K562 (cell line): ENCODE measurements around the gene CD2.

ENCODE experiments used
- EZH2 ChIP-seq: IDR thresholded peaks from 2 replicates; pipeline ENCODE4 v1.6.1; 2012; ENCODE audit warnings: low read depth, mild to moderate bottlenecking, inconsistent platforms, low read length, borderline replicate concordance
- TAF7 ChIP-seq: fragments of 450-650 bp; IDR thresholded peaks from 2 replicates; pipeline ENCODE4 v1.6.1; 2016; ENCODE audit warnings: missing genetic modification characterization, missing compliant biosample characterization
- TF ChIP-seq, protein P1 (sequence below), 2 experiments: fragments of 450-650 bp; formaldehyde crosslinking in 1 of 2; IDR thresholded peaks; 2 replicates each; pipeline versions ENCODE4 v1.4.0 to v1.6.1; 2014 to 2020; ENCODE audit warnings: mild to moderate bottlenecking in 2 of 2, borderline replicate concordance in 1 of 2, low read depth in 1 of 2

DNA sequence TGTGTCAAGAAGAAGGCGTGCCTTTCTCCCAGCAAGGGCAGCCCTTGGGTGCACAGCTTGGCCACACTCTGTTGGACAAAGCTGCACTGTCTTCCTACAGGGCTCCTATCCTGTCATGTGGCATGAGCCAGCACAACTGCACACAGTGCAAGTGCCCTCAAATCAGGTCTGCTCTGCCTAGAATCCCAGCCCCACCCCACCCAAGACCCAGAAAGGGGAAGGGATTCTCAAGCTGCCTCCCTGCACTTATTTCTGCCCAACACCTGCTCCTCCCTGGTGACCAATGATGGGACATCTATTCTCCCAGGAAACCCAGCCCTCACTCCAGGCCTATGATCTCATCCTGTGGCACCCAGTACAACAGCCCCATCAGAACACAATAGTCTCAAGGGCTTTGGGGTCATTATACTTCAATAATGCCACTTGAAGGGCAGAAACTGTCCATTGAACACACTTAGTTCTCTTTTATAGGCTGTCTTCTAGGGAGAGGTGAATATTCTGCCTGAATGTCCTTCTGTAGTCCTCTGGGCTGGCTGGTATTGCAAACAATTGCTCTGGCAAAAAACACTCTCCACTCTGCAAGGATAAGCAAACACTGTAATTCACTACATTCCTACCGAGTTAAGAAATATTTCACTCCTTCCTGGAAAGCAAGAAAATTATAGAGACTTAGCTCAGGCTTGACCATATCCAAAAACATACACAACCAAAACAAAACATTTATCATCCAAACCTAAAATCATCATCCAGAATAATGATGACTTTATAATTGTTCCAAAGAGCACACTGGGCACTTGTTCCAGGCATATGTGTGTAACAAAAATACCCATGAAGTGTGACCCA, 43.6 kb upstream of the CD2 start:
- no peak for TF ChIP-seq EZH2
- TF ChIP-seq, protein P1, sequence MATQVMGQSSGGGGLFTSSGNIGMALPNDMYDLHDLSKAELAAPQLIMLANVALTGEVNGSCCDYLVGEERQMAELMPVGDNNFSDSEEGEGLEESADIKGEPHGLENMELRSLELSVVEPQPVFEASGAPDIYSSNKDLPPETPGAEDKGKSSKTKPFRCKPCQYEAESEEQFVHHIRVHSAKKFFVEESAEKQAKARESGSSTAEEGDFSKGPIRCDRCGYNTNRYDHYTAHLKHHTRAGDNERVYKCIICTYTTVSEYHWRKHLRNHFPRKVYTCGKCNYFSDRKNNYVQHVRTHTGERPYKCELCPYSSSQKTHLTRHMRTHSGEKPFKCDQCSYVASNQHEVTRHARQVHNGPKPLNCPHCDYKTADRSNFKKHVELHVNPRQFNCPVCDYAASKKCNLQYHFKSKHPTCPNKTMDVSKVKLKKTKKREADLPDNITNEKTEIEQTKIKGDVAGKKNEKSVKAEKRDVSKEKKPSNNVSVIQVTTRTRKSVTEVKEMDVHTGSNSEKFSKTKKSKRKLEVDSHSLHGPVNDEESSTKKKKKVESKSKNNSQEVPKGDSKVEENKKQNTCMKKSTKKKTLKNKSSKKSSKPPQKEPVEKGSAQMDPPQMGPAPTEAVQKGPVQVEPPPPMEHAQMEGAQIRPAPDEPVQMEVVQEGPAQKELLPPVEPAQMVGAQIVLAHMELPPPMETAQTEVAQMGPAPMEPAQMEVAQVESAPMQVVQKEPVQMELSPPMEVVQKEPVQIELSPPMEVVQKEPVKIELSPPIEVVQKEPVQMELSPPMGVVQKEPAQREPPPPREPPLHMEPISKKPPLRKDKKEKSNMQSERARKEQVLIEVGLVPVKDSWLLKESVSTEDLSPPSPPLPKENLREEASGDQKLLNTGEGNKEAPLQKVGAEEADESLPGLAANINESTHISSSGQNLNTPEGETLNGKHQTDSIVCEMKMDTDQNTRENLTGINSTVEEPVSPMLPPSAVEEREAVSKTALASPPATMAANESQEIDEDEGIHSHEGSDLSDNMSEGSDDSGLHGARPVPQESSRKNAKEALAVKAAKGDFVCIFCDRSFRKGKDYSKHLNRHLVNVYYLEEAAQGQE (IDR thresholded peaks at IDR 0.05; ENCODE audit: borderline replicate concordance): no peak
- TF ChIP-seq, protein P1 (CRISPR knock-in tag; IDR thresholded peaks at IDR 0.05; ENCODE audit: low read depth): no peak
- no peak for TF ChIP-seq TAF7 (tag)
